Activated T-helper 1 cell treated with anti-CD3 and anti-CD28 coated beads, Interleukin-2, amount 50 U/mL, for 16 hours (primary cell): ENCODE results near the gene C2CD4C.
"Not testable (repeated sequence)": the region's sequence is repeated elsewhere in the genome, so short reads cannot be mapped to it uniquely, and the experiment has no call there.

ENCODE experiments used
- DNase-seq, 2 donors: peaks; one replicate each; pipeline ENCODE4 v3.0.0-alpha.2; 2020; ENCODE audit warnings: low read depth in 1 of 2, low spot score in 1 of 2

Gene C2CD4C

DNA sequence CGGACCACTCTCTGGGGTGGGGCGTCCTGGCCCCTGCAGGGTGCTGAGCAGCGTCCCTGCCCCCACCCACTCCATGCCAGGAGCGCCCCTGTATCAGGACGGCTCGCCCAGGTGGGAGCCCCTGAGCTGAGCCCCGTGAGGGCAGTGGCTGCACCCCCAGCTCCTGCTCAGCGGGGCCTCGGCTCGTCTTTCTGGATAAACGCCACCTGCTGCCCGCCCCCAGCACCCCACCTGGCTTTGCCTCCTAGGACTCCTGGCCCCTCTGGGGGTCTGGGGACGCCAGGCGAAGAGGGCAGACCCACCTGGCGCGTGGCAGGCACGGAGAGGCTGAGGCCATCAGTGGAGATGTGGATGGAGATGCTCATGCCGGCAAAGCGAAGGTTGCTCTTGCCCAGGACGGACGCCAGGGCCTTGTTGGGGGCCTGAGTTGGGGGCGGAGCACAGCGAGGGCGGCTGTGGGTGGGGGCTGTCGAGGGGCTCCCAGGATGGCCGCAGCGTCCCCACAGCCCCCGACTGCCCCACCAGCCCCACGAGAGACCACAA lies 29.5 kb upstream of the C2CD4C start:
- DNase-seq = no peak

DNA sequence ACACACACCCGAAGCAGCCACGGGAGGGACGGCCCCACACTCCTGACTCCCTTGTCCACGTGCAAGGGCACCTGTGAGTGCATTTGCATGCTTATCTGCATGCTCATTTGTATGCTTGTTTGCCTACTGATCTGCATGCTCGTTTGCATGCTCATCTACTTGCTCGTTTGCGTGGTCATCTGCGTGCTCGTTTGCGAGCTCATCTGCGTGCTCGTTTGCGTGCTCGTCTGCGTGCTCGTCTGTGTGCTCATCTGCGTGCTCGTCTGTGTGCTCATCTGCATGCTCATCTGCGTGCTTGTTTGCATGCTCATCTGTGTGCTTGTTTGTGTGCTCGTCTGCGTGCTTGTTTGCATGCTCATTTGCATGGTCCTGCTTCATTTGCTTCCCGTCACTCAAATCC lies 28.1 kb upstream of the C2CD4C start:
- DNase-seq = no peak

DNA sequence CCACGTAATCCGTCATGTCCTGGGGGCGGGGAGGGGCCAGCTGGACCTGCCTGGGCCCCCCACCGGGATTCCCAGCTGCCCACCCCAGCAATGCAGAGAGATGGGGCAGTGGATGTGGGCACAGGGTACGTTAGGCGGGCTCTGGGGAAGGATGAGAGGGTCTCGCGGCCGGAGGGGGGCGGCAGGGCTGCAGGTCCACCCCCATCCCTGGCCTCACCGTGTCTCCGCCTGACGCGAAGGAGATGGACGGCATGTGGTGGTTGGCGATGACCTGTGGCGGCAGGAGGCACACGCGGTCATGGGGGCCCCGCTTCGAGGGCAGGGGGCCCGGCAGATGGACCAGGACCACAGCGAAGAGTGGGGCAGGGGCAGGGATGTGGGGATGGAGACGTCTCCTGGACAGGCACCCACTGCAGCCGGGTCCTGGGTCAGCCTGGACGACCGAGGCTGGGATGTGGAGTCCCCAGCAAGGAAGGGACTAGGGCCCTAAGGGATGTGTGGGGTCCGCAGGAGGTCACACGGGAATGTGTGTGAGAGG lies 27.5 kb upstream of the C2CD4C start:
- DNase-seq = no peak

- no peak for DNase-seq
Observed at GRCh38 chr19:435707-436412, 26.9 kb upstream of the C2CD4C start.

- no peak for DNase-seq
Observed at GRCh38 chr19:435056-435706, 26.2 kb upstream of the C2CD4C start.

- no peak for DNase-seq
Observed at GRCh38 chr19:434152-434960, 25.4 kb upstream of the C2CD4C start.

GRCh38 chr19:430701-431100 lies 21.8 kb upstream of the C2CD4C start:
- no peak for DNase-seq

DNA sequence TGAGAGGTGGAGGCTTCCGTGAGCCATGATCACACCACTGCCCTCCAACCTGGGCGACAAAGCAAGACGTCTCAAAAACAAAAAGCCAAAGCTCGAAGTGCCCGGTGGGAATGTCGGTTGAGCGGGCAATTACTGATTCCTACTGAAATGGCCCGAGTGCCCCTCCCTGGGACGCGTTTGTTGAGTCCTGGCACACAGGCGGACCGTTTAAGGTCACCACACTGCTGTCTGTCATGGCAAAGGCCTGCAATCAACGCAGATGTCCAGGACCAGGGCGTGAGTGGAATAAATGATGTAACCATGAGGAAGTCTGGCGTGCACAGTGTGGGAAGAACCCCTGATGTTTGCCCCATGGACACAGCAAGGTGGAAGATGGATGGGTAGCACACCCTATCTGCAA lies 19.2 kb upstream of the C2CD4C start:
- DNase-seq = no peak

GRCh38 chr19:427675-428074 lies 18.7 kb upstream of the C2CD4C start:
- DNase-seq = not testable (repeated sequence)

DNA sequence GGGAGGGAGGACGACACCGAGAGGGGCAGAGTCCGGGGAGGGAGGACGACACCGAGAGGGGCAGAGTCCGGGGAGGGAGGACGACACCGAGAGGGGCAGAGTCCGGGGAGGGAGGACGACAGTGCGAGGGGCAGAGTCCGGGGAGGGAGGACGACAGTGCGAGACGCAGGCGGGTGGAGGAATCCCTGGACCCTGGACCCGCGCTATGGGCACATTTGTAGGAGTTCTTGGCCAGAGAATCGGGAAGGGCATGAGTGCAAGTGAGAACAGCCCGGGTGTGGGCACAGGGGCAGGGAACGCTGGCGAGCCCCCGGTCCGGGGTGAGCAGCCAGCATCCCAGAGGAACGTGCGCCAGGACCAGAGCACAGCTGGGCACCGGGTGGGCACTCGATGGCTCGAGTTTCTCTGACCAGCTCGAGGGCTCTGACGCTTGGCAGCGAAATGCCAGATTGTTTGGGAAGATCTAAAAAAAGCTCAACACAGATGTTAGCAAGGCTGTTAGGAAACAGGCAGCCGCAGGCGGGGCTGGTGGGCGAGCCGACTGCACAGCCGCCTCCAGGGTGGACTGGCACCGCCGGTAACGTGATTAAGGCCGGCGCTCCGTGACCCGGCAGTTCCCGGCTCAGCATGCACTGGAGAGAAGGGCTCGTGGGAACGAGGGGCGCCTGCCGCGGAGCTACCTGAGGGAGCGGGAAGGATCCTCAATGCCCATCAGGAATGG lies 17.9 kb upstream of the C2CD4C start:
- DNase-seq = no peak

- DNase-seq = no peak
Observed at GRCh38 chr19:425056-425455, 16.1 kb upstream of the C2CD4C start.

DNA sequence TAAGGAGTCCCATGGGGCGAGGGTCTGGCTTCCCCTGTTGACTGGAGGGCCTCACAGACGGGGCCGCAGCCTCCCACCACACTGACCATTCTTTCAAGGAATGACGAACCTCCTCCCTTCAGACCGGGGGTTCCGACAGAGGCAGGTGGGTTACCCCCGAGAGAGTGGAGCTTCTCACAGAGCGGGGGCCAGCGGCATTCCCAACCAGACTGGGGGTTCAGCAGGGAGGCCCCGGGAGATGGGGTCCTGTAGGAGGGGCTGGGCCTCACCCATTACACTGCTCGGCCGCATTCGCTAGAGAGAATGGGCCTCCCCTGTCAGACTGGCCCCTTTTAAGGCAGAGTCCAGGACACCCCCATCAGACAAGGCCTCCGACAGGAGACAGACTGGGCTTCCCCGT lies 15.6 kb upstream of the C2CD4C start:
- DNase-seq = no peak

- no peak for DNase-seq
Observed at GRCh38 chr19:423691-424466, 14.9 kb upstream of the C2CD4C start.

DNA sequence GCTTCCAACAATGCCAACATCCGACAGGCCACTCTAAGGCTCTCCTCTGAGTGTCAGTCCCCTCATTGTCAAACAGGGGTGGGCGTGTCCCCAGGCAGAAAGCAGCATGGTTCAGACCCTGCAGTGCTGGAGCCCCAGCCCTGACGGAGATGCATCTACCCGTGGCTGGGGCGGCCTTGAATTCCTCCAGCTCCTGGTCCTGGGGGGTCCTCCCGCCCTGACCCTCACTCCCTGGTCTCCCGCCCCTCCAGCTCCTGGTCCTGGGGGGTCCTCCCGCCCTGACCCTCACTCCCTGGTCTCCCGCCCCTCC lies 13.9 kb upstream of the C2CD4C start:
- not testable (repeated sequence) for DNase-seq

DNA sequence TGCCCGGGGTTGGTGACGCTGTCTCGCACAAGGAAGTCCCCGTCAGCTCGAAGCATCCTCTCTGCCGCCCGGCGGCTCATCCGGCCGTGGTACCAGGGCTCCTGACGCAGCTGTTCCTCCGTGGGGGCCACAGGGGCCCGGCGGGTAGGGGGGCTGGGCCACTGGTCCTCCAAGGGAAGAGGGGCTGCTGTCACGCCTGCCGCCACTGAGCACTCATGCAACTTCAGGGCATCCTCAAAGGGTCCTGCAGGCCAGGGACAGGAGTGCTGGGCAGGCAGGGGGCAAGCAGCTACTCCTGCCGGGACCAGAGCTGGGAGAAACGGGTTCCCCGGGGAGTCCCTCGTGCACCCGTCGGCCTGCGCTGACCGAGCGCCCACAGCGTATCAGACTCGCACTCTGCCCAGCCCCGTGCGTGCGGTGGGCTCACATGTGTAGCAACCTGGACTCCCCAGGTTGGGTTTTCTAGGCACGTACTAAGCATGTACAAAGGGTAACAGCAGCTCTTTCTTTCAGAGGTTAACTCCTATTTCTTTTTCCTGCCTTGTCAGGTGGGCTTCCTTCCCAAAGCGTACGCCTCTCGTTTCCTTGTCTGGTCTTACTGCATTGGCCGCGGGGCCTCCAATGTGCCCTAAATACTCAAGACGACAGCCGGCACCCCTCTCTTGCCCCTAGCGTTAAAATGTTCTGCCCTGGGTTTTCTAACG lies 13.4 kb upstream of the C2CD4C start:
- DNase-seq = no peak

DNA sequence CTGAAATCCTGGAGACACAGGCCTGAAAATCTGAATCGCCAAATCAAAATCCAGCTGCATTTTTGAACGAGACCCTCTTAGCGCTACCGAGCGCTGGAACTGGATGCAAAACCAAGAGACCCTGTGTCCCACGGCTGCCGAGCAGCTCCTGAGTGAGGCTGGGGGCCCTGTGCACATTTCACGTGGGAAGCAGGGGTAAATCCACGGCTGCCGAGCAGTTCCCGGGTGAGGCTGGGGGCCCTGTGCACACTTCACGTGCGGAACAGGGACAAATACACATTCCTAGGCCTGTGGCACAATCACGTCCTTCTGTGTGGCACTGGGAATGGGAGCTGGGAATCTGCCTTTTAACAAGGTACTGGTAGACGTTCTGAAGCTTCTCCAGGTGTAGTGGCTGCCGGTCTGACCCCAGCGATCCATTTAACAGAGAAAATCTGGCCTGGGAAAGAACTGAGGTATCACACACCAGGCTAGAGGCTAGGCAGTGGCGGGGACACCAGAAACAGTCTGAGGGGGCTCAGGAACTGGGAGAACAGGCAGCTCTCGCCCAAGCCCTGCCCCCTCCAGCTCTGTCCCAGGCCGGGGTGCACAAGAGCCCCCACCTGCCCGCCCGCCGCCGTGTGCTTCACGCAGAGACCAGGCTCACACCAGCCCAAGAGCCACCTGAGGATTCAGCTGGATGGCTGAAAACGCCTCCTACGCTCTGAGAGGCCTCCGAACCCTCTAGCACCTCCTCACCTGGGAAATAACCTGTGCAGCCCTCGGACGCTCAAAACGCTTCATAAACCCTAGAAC lies 11.0 kb upstream of the C2CD4C start:
- no peak for DNase-seq

GRCh38 chr19:418761-419671 lies 10.1 kb upstream of the C2CD4C start:
- no peak for DNase-seq

DNA sequence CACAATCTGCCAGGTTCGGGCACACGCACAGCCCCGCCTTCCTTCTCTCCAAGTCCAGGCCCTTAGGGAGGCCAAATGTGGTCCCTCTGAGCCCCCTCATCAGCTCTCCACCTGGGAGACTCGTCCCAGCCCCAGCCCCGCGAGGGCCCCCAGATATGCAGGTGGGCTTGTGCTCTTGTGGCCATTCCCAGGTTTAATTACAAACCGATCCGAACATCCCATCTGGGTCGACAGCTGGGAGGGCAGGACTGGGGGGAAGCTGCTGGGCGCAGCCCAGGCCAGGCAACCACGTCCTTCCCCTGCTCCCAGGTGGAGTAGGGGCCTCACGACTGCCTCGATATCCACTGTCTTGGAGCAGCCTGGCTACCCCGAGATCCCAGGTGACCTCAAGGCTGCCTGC lies 7.5 kb upstream of the C2CD4C start:
- DNase-seq = no peak
